HAP-1 (cell line): Measurements from ENCODE around the gene LHFPL3.
"Not testable (repeated sequence)": the region's sequence is repeated elsewhere in the genome, so short reads cannot be mapped to it uniquely, and the experiment has no call there.

Experiments used
- DNase-seq, 2 experiments: peaks; one replicate each; pipeline ENCODE4 v3.0.0-alpha.2; 2016 to 2020; ENCODE audit warnings: low spot score in 2 of 2
- H3K27me3 ChIP-seq: fragments of 250-450 bp; sonication (Bioruptor Pico); 2 replicates; pipeline ENCODE4 v1.5.1; 2020; ENCODE audit warnings: low read depth, mild to moderate bottlenecking, moderate library complexity
- H3K36me3 ChIP-seq: fragments of 250-450 bp; sonication (Bioruptor Pico); replicated peaks from 2 replicates; pipeline ENCODE4 v1.5.1; 2020; ENCODE audit warnings: mild to moderate bottlenecking
- H3K4me1 ChIP-seq: fragments of 250-450 bp; sonication (Bioruptor Pico); 2 replicates; pipeline ENCODE4 v1.5.1; 2020; ENCODE audit warnings: mild to moderate bottlenecking
- H3K4me3 ChIP-seq: fragments of 250-450 bp; sonication (Bioruptor Pico); 2 replicates; pipeline ENCODE4 v1.5.1; 2020; ENCODE audit warnings: mild to moderate bottlenecking, moderate library complexity
- H3K9me3 ChIP-seq: fragments of 250-450 bp; sonication (Bioruptor Pico); 2 replicates; pipeline ENCODE4 v1.5.1; 2020; ENCODE audit warnings: mild to moderate bottlenecking, moderate library complexity
- in situ Hi-C: fragments of 300-500 bp; cut with MboI; formaldehyde crosslinking; loops from 3 replicates; pipeline ENCODE4 v1.14.3; 2020; ENCODE audit warnings: low sequenced_read_pairs, inconsistent platforms, mixed read lengths

The LHFPL3 gene

GRCh38 chr7:104328296-104328969 is at the start of gene LHFPL3:
TSS of gene LHFPL3 (plus strand) at chr7:104328603.
- no peak for DNase-seq

GRCh38 chr7:104281685-104282084 is 46.7 kb upstream of the LHFPL3 start:
- H3K9me3 ChIP-seq, DNase-seq, H3K36me3 ChIP-seq, in situ Hi-C loops, H3K4me1 ChIP-seq, H3K4me3 ChIP-seq, H3K27me3 ChIP-seq: not testable (repeated sequence)

More at GRCh38 chr7:104328296-104328969, at the start of gene LHFPL3:
- Histone ChIP-seq H3K9me3 (no peaks in the 10 kb centered on the region), H3K36me3 (no peaks in the 10 kb centered on the region), H3K27me3 (peaks cover 52% of the 10 kb centered on the region), H3K4me3 (no peak within 1 kb of the TSS), H3K4me1 (no peaks in the 10 kb centered on the region)
- in situ Hi-C loops: no loop called here

- Histone ChIP-seq H3K4me3 (no peak overlapping the region), H3K4me1 (no peaks in the 10 kb centered on the region), H3K36me3 (no peaks in the 10 kb centered on the region), H3K27me3 (no peaks in the 10 kb centered on the region; the same call in 1 of the 2 replicates), H3K9me3 (no peaks in the 10 kb centered on the region)
- no peak for DNase-seq
- in situ Hi-C loops: no loop called here
These were observed 41.6 kb upstream of the LHFPL3 start for GRCh38 chr7:104286839-104287238.

- DNase-seq: no peak
These were observed 40.3 kb upstream of the LHFPL3 start for GRCh38 chr7:104288137-104288536.

GRCh38 chr7:104294291-104294690 is 34.1 kb upstream of the LHFPL3 start:
- DNase-seq: no peak
- Histone ChIP-seq H3K27me3 (peaks cover 2% of the 10 kb centered on the region; the same call in 1 of the 2 replicates), H3K4me3 (no peak overlapping the region), H3K9me3 (no peaks in the 10 kb centered on the region), H3K4me1 (no peaks in the 10 kb centered on the region), H3K36me3 (no peaks in the 10 kb centered on the region)
- in situ Hi-C loops: no loop called here

More at GRCh38 chr7:104288137-104288536, 40.3 kb upstream of the LHFPL3 start:
- Histone ChIP-seq H3K4me1 (no peaks in the 10 kb centered on the region), H3K4me3 (no peak overlapping the region), H3K27me3 (peaks cover 2% of the 10 kb centered on the region; the same call in 1 of the 2 replicates), H3K9me3 (no peaks in the 10 kb centered on the region), H3K36me3 (no peaks in the 10 kb centered on the region)
- in situ Hi-C loops: no loop called here

- Histone ChIP-seq H3K4me3 (no peak overlapping the region), H3K27me3 (peaks cover 2% of the 10 kb centered on the region; the same call in 1 of the 2 replicates), H3K4me1 (no peaks in the 10 kb centered on the region), H3K9me3 (no peaks in the 10 kb centered on the region), H3K36me3 (no peaks in the 10 kb centered on the region)
- in situ Hi-C loops: no loop called here
- DNase-seq: no peak
These were observed 32.1 kb upstream of the LHFPL3 start for GRCh38 chr7:104296266-104296665.

GRCh38 chr7:104296900-104297299 is 31.5 kb upstream of the LHFPL3 start:
- Histone ChIP-seq H3K4me3 (no peak overlapping the region), H3K36me3 (no peaks in the 10 kb centered on the region), H3K9me3 (no peaks in the 10 kb centered on the region), H3K27me3 (0 out of 2 replicates have a peak, but pooled peaks cover 2% of the 10 kb centered on the region), H3K4me1 (no peaks in the 10 kb centered on the region)
- DNase-seq: no peak
- in situ Hi-C loops: no loop called here

- H3K4me3 ChIP-seq: no peak overlapping the region
- DNase-seq: no peak
- H3K27me3 ChIP-seq: no peaks in the 10 kb centered on the region
- in situ Hi-C loops: no loop called here
- no peaks in the 10 kb centered on the region for H3K36me3 ChIP-seq
- H3K9me3 ChIP-seq: no peaks in the 10 kb centered on the region
- no peaks in the 10 kb centered on the region for H3K4me1 ChIP-seq
These were observed 29.1 kb upstream of the LHFPL3 start for GRCh38 chr7:104299323-104299722.

GRCh38 chr7:104299777-104300176 is 28.6 kb upstream of the LHFPL3 start:
- Histone ChIP-seq H3K4me3 (no peak overlapping the region), H3K9me3 (no peaks in the 10 kb centered on the region), H3K4me1 (no peaks in the 10 kb centered on the region), H3K36me3 (no peaks in the 10 kb centered on the region), H3K27me3 (no peaks in the 10 kb centered on the region)
- in situ Hi-C loops: no loop called here
- DNase-seq: no peak

GRCh38 chr7:104306793-104307192 is 21.6 kb upstream of the LHFPL3 start:
- Histone ChIP-seq H3K4me3 (no peak overlapping the region), H3K27me3 (peaks cover 6% of the 10 kb centered on the region; the same call in 1 of the 2 replicates), H3K9me3 (no peaks in the 10 kb centered on the region), H3K36me3 (no peaks in the 10 kb centered on the region), H3K4me1 (no peaks in the 10 kb centered on the region)
- no peak for DNase-seq
- in situ Hi-C loops: no loop called here

GRCh38 chr7:104317948-104318629 is 10.3 kb upstream of the LHFPL3 start:
- no peaks in the 10 kb centered on the region for H3K4me1 ChIP-seq
- no peak for DNase-seq
- in situ Hi-C loops: no loop called here
- H3K4me3 ChIP-seq: no peak overlapping the region
- H3K36me3 ChIP-seq: no peaks in the 10 kb centered on the region
- H3K27me3 ChIP-seq: no peaks in the 10 kb centered on the region
- no peaks in the 10 kb centered on the region for H3K9me3 ChIP-seq

- H3K9me3 ChIP-seq: no peaks in the 10 kb centered on the region
- no peaks in the 10 kb centered on the region for H3K4me1 ChIP-seq
- no peak overlapping the region for H3K4me3 ChIP-seq
- H3K36me3 ChIP-seq: no peaks in the 10 kb centered on the region
- DNase-seq: no peak
- in situ Hi-C loops: no loop called here
- H3K27me3 ChIP-seq: peaks cover 52% of the 10 kb centered on the region
These were observed 869 bp upstream of the LHFPL3 start for GRCh38 chr7:104327534-104327933.

- in situ Hi-C loops: no loop called here
- no peaks in the 10 kb centered on the region for H3K4me1 ChIP-seq
- peaks cover 52% of the 10 kb centered on the region for H3K27me3 ChIP-seq
- no peak for DNase-seq
- no peak overlapping the region for H3K4me3 ChIP-seq
- no peaks in the 10 kb centered on the region for H3K9me3 ChIP-seq
- no peaks in the 10 kb centered on the region for H3K36me3 ChIP-seq
These were observed 486 bp upstream of the LHFPL3 start for GRCh38 chr7:104327938-104328295.

GRCh38 chr7:104328970-104329825 is 795 bp downstream of the LHFPL3 start:
- no peaks in the 10 kb centered on the region for H3K36me3 ChIP-seq
- no peak overlapping the region for H3K4me3 ChIP-seq
- no peak for DNase-seq
- in situ Hi-C loops: no loop called here
- H3K4me1 ChIP-seq: no peaks in the 10 kb centered on the region
- H3K9me3 ChIP-seq: no peaks in the 10 kb centered on the region
- H3K27me3 ChIP-seq: peaks cover 52% of the 10 kb centered on the region
